SU-DHL-6 (cell line): ENCODE data around the gene FAM120A.

Experiments used
- H2AFZ ChIP-seq: fragments of 200-600 bp; sonication (generic); 2 replicates; pipeline ENCODE4 v1.6.1; 2014; ENCODE audit warnings: low read depth, mild to moderate bottlenecking, moderate library complexity, mixed read lengths, antibody characterized with exemption, low read length; ENCODE audit not compliant: severe bottlenecking
- H3F3A ChIP-seq: fragments of 200-600 bp; shearing (Covaris generic); 2 replicates; pipeline ENCODE4 v1.6.0; 2016; ENCODE audit warnings: antibody characterized with exemption, mild to moderate bottlenecking; ENCODE audit not compliant: insufficient read depth
- H3K27ac ChIP-seq: fragments of 200-600 bp; sonication (generic); 2 replicates; pipeline ENCODE4 v1.5.1; 2016; ENCODE audit warnings: low read depth, mild to moderate bottlenecking, low read length, moderate library complexity, mixed read lengths
- H3K27me3 ChIP-seq: fragments of 200-600 bp; sonication (generic), shearing (Covaris generic); 2 replicates; pipeline ENCODE4 v1.6.0; 2014; ENCODE audit warnings: mild to moderate bottlenecking, low read length
- H3K36me3 ChIP-seq: fragments of 200-600 bp; sonication (generic); 2 replicates; pipeline ENCODE4 v1.6.1; 2014; ENCODE audit warnings: mild to moderate bottlenecking, low read length, mixed read lengths
- H3K4me2 ChIP-seq: fragments of 300-600, 200-600 bp; shearing (Covaris generic), sonication (generic); 2 replicates; pipeline ENCODE4 v1.6.0; 2014; ENCODE audit warnings: low read length, low read depth, mild to moderate bottlenecking; ENCODE audit not compliant: poor library complexity, severe bottlenecking
- H3K4me3 ChIP-seq: fragments of 200-600 bp; sonication (generic); 2 replicates; pipeline ENCODE4 v1.5.1; 2014; ENCODE audit warnings: antibody characterized with exemption, low read length, mild to moderate bottlenecking, mixed read lengths; ENCODE audit not compliant: insufficient read depth, poor library complexity, severe bottlenecking
- H3K79me2 ChIP-seq: fragments of 200-600 bp; sonication (generic); 2 replicates; pipeline ENCODE4 v1.6.1; 2014; ENCODE audit warnings: mild to moderate bottlenecking, low read length, moderate library complexity; ENCODE audit not compliant: insufficient read depth
- H3K9ac ChIP-seq: fragments of 200-600 bp; sonication (generic); 2 replicates; pipeline ENCODE4 v1.7.0; 2014; ENCODE audit warnings: mild to moderate bottlenecking, low read length
- H3K9me2 ChIP-seq: fragments of 200-600 bp; sonication (generic); replicated peaks from 2 replicates; pipeline ENCODE4 v1.6.1; 2014; ENCODE audit warnings: low read length; ENCODE audit not compliant: insufficient read depth
- H3K9me3 ChIP-seq: fragments of 200-600 bp; sonication (generic); 2 replicates; pipeline ENCODE4 v1.6.1; 2014; ENCODE audit warnings: low read length, mixed read lengths; ENCODE audit not compliant: insufficient read depth
- H4K20me1 ChIP-seq: fragments of 200-600 bp; sonication (generic); 2 replicates; pipeline ENCODE4 v1.6.1; 2014; ENCODE audit warnings: low read depth, mild to moderate bottlenecking, antibody characterized with exemption, low read length, moderate library complexity, mixed read lengths
- EZH2phosphoT487 ChIP-seq: fragments of 200-600 bp; sonication (generic), shearing (Covaris generic); conservative IDR thresholded peaks from 2 replicates; pipeline ENCODE4 v1.6.1; 2018; ENCODE audit warnings: mild to moderate bottlenecking, antibody characterized with exemption, low read length, moderate library complexity, mixed read lengths
- TF ChIP-seq, protein P1 (sequence below): fragments of 200-600 bp; sonication (generic); IDR thresholded peaks from one replicate; pipeline ENCODE4 v1.5.1; 2017; ENCODE audit warnings: antibody characterized with exemption, mild to moderate bottlenecking, low read length, moderate library complexity; ENCODE audit not compliant: insufficient read depth, poor library complexity, severe bottlenecking

The FAM120A gene

DNA sequence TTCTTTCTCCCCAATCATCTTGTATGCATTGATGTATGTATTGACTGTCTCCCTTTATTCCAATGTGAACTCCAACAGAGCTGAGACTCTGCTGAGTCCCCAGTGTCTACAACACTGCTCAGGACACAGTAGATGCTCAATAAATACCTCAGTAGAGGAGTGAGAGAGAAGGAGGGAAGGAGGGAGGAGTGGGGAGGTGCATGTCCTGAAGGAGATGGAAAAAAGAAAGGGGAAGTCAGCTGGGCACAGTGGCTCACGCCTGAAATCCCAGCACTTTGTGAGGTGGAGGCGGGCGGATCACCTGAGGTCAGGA lies 122.0 kb downstream of the FAM120A start:
- Histone ChIP-seq H3K36me3 (no peaks in the 10 kb centered on the region), H3K9me3 (no peaks in the 10 kb centered on the region)

GRCh38 chr9:93574091-93574899 lies 122.8 kb downstream of the FAM120A start:
- no peak overlapping the region for H2AFZ ChIP-seq
- no peak overlapping the region for H3K4me2 ChIP-seq
- H3K9me3 ChIP-seq, result no peaks in the 10 kb centered on the region
- TF ChIP-seq EZH2phosphoT487, result no peak
- TF ChIP-seq, protein P1, sequence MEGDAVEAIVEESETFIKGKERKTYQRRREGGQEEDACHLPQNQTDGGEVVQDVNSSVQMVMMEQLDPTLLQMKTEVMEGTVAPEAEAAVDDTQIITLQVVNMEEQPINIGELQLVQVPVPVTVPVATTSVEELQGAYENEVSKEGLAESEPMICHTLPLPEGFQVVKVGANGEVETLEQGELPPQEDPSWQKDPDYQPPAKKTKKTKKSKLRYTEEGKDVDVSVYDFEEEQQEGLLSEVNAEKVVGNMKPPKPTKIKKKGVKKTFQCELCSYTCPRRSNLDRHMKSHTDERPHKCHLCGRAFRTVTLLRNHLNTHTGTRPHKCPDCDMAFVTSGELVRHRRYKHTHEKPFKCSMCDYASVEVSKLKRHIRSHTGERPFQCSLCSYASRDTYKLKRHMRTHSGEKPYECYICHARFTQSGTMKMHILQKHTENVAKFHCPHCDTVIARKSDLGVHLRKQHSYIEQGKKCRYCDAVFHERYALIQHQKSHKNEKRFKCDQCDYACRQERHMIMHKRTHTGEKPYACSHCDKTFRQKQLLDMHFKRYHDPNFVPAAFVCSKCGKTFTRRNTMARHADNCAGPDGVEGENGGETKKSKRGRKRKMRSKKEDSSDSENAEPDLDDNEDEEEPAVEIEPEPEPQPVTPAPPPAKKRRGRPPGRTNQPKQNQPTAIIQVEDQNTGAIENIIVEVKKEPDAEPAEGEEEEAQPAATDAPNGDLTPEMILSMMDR, result no peak
- H3K27ac ChIP-seq, result no peak overlapping the region
- H3K9me2 ChIP-seq, result no peaks in the 10 kb centered on the region
- H3F3A ChIP-seq, result no peaks in the 10 kb centered on the region
- H3K4me3 ChIP-seq, result no peak overlapping the region
- H3K27me3 ChIP-seq, result no peaks in the 10 kb centered on the region
- no peaks in the 10 kb centered on the region for H4K20me1 ChIP-seq
- H3K36me3 ChIP-seq, result no peaks in the 10 kb centered on the region
- no peak overlapping the region for H3K9ac ChIP-seq
- H3K79me2 ChIP-seq, result no peaks in the 10 kb centered on the region; the same call in 1 of the 2 replicates

More for the DNA sequence above, 122.0 kb downstream of the FAM120A start:
- Histone ChIP-seq H2AFZ (no peak overlapping the region), H3K79me2 (no peaks in the 10 kb centered on the region; the same call in 1 of the 2 replicates), H3F3A (no peaks in the 10 kb centered on the region), H3K4me2 (no peak overlapping the region), H4K20me1 (no peaks in the 10 kb centered on the region), H3K9ac (no peak overlapping the region), H3K9me2 (no peaks in the 10 kb centered on the region), H3K27me3 (no peaks in the 10 kb centered on the region), H3K27ac (no peak overlapping the region), H3K4me3 (no peak overlapping the region)
- TF ChIP-seq, protein P1, result no peak
- no peak for TF ChIP-seq EZH2phosphoT487

GRCh38 chr9:93574900-93575795 lies 123.7 kb downstream of the FAM120A start:
- H4K20me1 ChIP-seq, result no peaks in the 10 kb centered on the region
- H3K36me3 ChIP-seq, result no peaks in the 10 kb centered on the region
- H3K27ac ChIP-seq, result no peak overlapping the region
- H3K9ac ChIP-seq, result peak overlapping the region; percentile 79
- H3K9me3 ChIP-seq, result no peaks in the 10 kb centered on the region
- no peaks in the 10 kb centered on the region for H3F3A ChIP-seq
- peak overlapping the region; percentile 72 for H3K4me3 ChIP-seq
- H3K4me2 ChIP-seq, result peak overlapping the region; percentile 79
- H3K27me3 ChIP-seq, result no peaks in the 10 kb centered on the region
- H3K79me2 ChIP-seq, result no peaks in the 10 kb centered on the region; the same call in 1 of the 2 replicates
- H2AFZ ChIP-seq, result peak overlapping the region; percentile 93
- TF ChIP-seq, protein P1, result no peak
- no peak for TF ChIP-seq EZH2phosphoT487
- no peaks in the 10 kb centered on the region for H3K9me2 ChIP-seq
